ENCODE results near the gene SGIP1.

SGIP1 gene

DNA sequence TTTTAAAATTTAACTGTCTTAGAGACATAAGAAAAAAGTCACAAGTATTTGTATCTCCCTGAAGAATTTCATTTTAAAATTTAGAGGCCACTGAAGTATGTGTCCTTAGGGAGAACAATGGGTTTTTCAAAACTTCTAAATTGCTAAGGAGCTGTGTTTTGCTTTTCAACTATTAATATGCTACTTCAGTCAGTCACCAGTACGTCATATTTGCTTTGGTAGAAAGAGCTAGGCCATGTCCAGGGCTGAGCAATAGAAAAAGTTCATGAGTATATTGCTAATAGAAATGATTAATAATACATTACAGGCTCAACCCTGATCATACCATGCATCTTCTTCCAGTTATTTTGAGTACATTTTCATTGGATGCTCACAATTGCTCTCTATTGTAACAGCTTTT, 1.7 kb upstream of the SGIP1 start:
- no peaks in the 10 kb centered on the region for H3K9me3 Mint-ChIP-seq
- no peak for DNase-seq
- H3K27me3 Mint-ChIP-seq = peaks cover 31% of the 10 kb centered on the region
- CTCF ChIA-PET = no interaction called here
- peak overlapping the region; percentile 4 for H3K4me3 Mint-ChIP-seq
- H3K36me3 Mint-ChIP-seq = no peaks in the 10 kb centered on the region
- no peak overlapping the region for H3K27ac Mint-ChIP-seq
- peaks cover 13% of the 10 kb centered on the region for H3K4me1 Mint-ChIP-seq

DNA sequence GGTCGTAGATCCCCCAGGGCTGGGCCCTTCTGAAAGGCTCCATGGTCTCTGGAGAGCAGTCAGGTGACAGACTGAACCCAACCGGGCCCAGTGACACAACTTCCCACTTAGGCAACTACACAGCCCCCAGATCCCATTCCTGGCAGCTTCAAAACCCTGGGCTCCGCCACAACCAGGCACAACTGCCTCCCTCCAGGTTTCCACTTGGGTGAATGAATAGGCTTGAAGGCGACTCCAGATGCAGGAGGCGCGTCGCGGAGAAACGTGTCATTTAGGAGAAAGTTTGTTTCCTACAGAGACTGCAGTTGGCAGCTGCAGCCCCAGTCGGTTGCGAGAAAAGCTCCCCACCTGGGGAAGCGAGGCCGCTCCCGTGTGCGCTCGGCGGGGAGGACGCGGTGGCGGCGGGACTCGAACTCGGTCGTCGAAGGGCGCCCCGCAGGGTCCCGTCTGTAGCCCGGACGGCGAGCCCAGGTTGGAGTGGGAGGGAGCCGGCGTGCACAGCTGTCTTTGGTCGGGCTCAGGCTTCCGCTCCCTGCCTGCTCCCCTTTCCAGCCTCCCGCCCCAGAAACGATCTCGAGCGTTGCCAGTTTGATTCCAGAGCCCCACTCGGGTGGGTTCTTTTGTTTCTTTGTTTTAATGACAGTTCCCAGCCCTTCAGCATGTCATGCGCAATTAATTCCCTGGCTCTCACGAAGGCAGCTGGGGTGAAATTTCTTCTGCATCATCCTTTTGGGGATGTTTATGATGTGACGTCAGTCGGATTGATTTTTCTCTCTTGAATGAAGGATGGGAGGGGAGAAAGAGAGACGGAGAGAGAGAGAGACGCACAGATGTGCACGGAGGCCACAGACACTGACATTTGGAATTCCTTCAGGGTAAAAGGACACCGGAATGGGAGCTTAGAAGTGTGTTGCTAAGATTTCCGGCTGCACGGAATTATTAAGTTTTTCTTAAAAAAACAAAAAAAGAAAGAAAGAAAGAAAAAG, 862 bp upstream of the SGIP1 start:
- peak overlapping the region; percentile 21 for H3K4me3 Mint-ChIP-seq
- H3K27me3 Mint-ChIP-seq = peaks cover 31% of the 10 kb centered on the region
- CTCF ChIA-PET = interaction anchor here (0.5 kb wide), 1 partner anchor 519 kb away, joined by 4 read pairs; no protein-coding TSS in a partner anchor
- H3K27ac Mint-ChIP-seq = no peak overlapping the region
- H3K36me3 Mint-ChIP-seq = no peaks in the 10 kb centered on the region
- DNase-seq = peak; percentile 23
- peaks cover 13% of the 10 kb centered on the region for H3K4me1 Mint-ChIP-seq
- H3K9me3 Mint-ChIP-seq = no peaks in the 10 kb centered on the region

DNA sequence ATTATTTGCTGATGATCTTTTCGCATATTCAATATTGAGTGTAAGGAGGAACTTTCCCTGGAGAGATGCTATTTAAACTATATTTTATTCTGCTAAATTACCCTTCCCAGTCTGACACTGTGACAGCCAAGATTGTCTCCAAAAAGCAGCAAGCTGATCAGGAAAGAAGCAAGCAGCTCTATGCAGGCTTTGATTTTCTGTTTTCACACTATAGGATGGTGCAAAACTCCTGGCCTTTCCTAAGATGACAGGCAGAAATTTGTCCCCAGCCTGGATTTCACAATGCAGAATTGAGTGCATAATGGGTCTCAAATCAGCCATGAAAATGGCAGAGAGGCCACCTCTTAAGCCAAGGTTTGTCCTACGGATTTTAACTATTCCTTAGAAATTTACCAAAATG, 1.1 kb downstream of the SGIP1 start:
- no peak for DNase-seq
- H3K27me3 Mint-ChIP-seq = peaks cover 38% of the 10 kb centered on the region
- H3K27ac Mint-ChIP-seq = no peak overlapping the region
- CTCF ChIA-PET = no interaction called here
- peaks cover 13% of the 10 kb centered on the region for H3K4me1 Mint-ChIP-seq
- no peak overlapping the region for H3K4me3 Mint-ChIP-seq
- H3K36me3 Mint-ChIP-seq = no peaks in the 10 kb centered on the region
- no peaks in the 10 kb centered on the region for H3K9me3 Mint-ChIP-seq

DNA sequence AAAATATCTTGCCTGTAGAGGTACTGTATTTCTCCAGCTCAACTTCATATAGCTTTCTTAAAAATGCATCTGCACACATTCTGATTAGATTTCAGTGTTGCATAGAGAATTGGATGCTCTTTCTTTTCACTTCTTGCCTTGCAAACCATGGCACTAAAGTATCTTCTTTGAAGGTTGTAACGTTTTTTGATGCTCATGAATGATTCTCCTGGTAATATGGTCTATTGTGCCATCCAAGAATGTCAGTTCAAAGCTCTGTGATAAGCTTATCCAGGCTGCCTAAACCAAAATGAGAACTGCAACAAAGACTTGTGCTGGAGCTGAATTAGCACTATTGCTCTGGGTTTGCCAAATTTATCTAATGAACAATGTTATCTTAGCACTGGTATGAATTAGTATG, 1.9 kb downstream of the SGIP1 start:
- H3K4me1 Mint-ChIP-seq = peaks cover 13% of the 10 kb centered on the region
- DNase-seq = no peak
- H3K4me3 Mint-ChIP-seq = no peak overlapping the region
- no peak overlapping the region for H3K27ac Mint-ChIP-seq
- CTCF ChIA-PET = interaction anchor here (0.8 kb wide), 1 partner anchor 190 kb away, joined by 3 read pairs; no protein-coding TSS in a partner anchor
- no peaks in the 10 kb centered on the region for H3K9me3 Mint-ChIP-seq
- peaks cover 38% of the 10 kb centered on the region for H3K27me3 Mint-ChIP-seq
- H3K36me3 Mint-ChIP-seq = no peaks in the 10 kb centered on the region

DNA sequence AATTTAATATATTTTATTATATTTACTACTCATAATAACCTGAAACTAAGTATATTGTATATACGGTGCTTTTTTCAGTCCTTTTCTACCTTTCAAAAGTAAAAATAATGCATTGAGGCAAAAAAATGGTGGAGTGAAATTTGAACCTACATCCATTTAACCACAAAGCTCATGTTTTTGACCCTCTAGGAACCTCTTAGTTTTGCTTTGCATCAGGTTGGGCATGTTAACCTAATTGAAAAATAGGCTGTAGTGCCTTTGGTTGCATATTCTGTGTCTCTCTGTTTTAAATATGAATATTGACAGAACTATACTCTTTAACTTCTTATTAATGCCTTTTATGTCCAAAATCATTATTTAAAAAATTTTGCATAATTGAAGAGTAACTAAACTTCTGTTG, 3.8 kb downstream of the SGIP1 start:
- no peak overlapping the region for H3K4me3 Mint-ChIP-seq

DNA sequence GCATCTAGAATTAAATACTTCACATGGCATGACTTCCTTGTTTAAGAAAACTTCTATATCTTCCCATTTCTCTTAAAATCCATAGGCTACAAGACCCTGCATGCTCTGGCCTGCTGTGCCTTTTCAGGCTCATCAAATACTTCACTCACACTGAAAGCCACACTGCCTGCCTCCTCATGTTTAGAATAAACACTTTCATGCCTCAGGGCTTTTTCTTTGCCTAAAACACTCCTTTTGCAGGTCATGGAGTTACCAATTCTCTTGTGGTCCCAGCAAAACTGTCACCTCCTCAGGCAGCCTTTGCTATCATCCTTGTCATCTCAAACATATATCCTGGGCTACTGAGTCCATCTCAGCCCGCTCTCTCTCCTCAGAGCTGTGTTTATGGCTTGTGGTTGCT, 5.5 kb downstream of the SGIP1 start:
- Mint-ChIP-seq H3K36me3 (no peaks in the 10 kb centered on the region), H3K4me1 (no peaks in the 10 kb centered on the region), H3K4me3 (no peak overlapping the region), H3K27me3 (peaks cover 11% of the 10 kb centered on the region), H3K27ac (no peak overlapping the region), H3K9me3 (no peaks in the 10 kb centered on the region)
- no peak for DNase-seq
- CTCF ChIA-PET = no interaction called here

More for the DNA sequence above, 3.8 kb downstream of the SGIP1 start:
- peaks cover 29% of the 10 kb centered on the region for H3K27me3 Mint-ChIP-seq
- CTCF ChIA-PET = no interaction called here
- DNase-seq = no peak
- H3K36me3 Mint-ChIP-seq = no peaks in the 10 kb centered on the region
- H3K27ac Mint-ChIP-seq = no peak overlapping the region
- peaks cover 6% of the 10 kb centered on the region for H3K4me1 Mint-ChIP-seq
- H3K9me3 Mint-ChIP-seq = no peaks in the 10 kb centered on the region

DNA sequence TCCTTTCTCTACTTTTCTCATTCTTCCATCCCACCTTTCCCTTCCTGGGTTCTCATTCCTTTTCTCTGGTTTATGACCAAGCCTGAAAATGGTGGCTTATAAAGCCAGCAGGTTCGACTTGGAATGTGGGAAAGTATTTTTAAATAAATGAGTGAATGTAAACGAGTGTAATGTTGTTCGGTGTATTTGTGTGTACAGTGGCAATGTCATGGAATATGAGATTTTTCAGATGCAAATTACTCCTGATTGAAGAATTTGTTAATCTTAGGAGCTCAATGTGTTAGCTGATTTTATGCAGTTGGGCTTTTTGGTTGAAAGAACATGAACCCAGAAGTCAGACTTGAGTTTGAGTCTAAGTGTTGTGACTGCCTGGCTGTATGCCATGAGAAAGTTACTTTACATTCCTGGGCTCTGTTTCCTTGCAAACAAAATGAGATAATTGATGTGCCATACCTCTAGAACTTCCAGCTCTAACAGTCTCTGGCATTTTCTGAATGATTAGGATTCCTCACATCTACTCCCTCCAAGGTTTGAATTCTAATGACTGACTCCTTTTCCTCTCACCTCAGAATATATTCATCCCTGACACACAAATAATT, 6.6 kb downstream of the SGIP1 start:
- Mint-ChIP-seq H3K27me3 (peaks cover 10% of the 10 kb centered on the region), H3K4me3 (no peak overlapping the region), H3K4me1 (no peaks in the 10 kb centered on the region), H3K9me3 (no peaks in the 10 kb centered on the region), H3K27ac (no peak overlapping the region), H3K36me3 (no peaks in the 10 kb centered on the region)
- DNase-seq = no peak
- CTCF ChIA-PET = interaction anchor here (0.6 kb wide), 1 partner anchor 622 kb away, joined by 3 read pairs; no protein-coding TSS in a partner anchor

DNA sequence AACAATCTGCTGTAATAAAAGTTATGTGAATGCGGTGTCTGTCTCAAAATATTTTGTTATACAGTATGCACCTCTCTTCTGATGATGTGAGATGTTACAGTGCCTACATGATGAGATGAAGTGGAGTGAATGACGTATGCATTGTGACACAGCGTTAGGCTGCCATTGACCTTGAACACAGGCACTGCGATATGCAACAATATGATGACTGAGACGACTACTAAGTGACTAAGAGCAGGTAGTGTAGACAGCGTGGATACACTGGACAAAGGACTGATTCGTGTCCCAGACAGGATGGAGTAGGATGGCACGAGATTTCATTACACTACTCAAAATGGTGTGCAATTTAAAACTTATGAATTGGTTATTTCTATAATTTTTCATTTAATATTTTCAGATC, 8.4 kb downstream of the SGIP1 start:
- Mint-ChIP-seq H3K36me3 (no peaks in the 10 kb centered on the region), H3K9me3 (no peaks in the 10 kb centered on the region), H3K4me1 (no peaks in the 10 kb centered on the region), H3K4me3 (no peak overlapping the region), H3K27ac (no peak overlapping the region), H3K27me3 (peaks cover 7% of the 10 kb centered on the region)
- DNase-seq = no peak
- CTCF ChIA-PET = no interaction called here

DNA sequence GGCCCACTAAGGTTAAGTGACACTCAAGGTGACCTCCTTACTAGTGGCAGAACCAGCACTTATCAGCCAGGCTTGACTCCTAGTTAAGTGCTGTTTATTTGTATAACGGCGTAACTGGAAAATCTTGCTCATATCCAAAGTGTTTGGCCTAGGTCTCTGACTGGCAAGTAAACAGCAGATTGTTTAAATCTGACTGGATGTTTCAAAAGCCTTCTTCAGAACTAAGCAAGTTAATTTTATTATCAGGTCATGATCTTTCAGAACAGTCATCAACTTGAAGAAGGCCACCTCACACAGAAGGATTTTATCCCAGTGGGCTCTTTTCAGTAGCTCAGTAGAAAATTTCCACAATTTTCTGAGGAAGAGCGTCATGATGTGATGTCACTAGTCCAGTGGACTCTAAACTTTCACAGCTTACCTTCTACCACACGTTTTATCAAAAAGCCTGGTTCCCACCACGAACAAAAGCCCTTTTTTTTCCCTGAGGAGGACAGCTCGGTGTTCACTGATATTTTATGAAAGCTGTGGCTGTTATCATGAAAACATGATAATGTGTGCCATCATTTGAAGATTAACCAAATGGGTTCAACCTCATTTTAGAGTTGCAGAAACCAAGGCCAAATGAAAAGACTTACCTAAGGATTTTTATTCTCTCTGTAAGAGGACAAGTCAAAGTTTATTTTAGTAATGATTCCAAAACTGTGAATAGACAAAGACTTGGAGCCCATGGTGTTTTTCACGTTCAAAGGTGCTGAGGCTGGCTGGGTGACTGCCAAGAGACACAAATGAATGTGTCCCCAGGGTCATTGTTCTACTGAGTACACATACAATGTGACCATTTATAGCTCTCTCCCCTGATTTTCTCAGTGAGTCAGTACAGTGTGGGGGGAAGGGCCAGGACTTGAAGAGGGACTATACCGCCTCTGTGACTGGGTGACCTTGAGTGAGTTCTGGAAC, 9.1 kb downstream of the SGIP1 start:
- Mint-ChIP-seq H3K36me3 (no peaks in the 10 kb centered on the region), H3K27ac (no peak overlapping the region), H3K27me3 (peaks cover 7% of the 10 kb centered on the region), H3K4me1 (no peaks in the 10 kb centered on the region), H3K4me3 (no peak overlapping the region), H3K9me3 (no peaks in the 10 kb centered on the region)
- no peak for DNase-seq
- CTCF ChIA-PET = interaction anchor here (1.1 kb wide), 1 partner anchor 39 kb away, joined by 3 read pairs; no protein-coding TSS in a partner anchor

DNA sequence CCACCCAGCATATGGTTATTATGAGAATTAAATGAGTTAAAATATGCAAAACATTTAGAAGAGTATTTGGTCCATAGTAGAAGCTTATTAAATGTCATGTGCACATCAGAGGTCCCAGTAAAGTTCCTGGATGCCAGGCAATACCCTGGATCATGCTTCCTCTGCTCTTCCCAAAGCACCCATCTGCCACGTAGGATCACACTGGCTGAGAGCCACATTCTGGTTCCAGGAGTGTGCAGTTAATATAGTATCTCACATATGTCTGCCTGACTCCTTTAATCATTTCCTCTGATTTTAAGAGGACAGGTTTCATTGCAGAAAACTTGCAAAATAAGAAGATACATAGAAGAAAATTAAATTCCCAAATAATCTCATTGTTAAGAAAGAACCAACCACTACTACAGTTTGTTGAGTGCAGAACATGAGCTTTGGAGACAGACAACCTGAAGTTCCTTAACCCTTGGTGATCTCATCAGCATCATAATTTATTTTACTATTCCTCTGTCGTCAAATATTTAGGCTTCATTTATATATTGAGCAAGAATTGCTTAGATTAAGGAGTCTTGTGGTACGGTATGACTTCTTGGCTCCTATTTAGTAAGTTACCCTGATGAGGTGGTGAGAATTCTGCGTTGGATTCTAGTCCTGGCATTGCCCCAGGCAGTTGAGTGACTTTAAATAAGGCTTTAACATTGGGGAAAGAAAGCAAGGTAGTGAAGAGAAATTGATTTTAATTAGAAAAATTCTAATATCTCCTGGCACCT, 12.3 kb downstream of the SGIP1 start:
- no peak overlapping the region for H3K27ac Mint-ChIP-seq
- no peak overlapping the region for H3K4me3 Mint-ChIP-seq
- DNase-seq = no peak
- no peaks in the 10 kb centered on the region for H3K4me1 Mint-ChIP-seq
- H3K27me3 Mint-ChIP-seq = no peaks in the 10 kb centered on the region
- H3K36me3 Mint-ChIP-seq = no peaks in the 10 kb centered on the region
- CTCF ChIA-PET = no interaction called here
- no peaks in the 10 kb centered on the region for H3K9me3 Mint-ChIP-seq

DNA sequence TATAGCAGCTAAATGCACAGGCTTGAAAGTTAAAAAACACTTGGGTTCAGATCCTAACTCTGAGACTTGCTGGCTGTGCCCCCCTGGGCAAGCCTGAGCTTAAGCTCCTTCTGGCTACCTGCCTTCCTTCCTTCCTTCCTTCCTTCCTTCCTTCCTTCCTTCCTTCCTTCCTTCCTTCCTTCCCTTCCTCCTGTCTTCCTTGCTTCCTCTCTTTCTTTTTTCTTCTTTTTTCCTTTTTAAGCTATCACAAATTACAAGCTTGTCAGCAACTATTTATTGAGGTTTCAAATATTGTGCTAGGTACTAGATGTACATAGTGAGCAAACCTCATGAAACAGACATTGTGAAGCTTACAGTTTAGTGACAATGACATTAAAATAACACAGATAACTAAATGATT, 15.1 kb downstream of the SGIP1 start:
- Mint-ChIP-seq H3K9me3 (no peaks in the 10 kb centered on the region), H3K4me3 (no peak overlapping the region), H3K4me1 (no peaks in the 10 kb centered on the region), H3K27ac (no peak overlapping the region), H3K27me3 (peaks cover 7% of the 10 kb centered on the region), H3K36me3 (no peaks in the 10 kb centered on the region)
- DNase-seq = no peak
- CTCF ChIA-PET = no interaction called here

DNA sequence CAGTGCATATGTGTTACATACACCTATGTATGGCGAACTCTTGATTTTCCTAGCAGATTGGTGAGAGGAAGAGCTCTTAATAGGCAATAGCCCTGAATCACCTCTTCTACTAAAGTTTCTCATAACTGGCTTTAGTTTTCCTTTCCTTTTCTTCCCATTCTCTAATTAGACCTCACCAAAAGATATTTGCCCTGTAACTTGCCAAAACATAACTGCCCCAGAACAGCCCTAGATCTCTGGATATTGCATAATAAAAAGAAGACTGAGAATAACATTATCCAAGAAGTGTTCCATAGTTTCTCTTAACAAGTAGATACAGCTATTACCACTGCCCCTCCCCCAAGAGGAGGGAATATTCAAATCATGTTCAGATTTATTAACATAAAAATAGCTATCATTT, 16.3 kb downstream of the SGIP1 start:
- H3K27me3 Mint-ChIP-seq = peaks cover 7% of the 10 kb centered on the region
- H3K27ac Mint-ChIP-seq = no peak overlapping the region
- H3K36me3 Mint-ChIP-seq = no peaks in the 10 kb centered on the region
- CTCF ChIA-PET = no interaction called here
- H3K4me1 Mint-ChIP-seq = no peaks in the 10 kb centered on the region
- H3K4me3 Mint-ChIP-seq = no peak overlapping the region
- no peaks in the 10 kb centered on the region for H3K9me3 Mint-ChIP-seq
- no peak for DNase-seq

DNA sequence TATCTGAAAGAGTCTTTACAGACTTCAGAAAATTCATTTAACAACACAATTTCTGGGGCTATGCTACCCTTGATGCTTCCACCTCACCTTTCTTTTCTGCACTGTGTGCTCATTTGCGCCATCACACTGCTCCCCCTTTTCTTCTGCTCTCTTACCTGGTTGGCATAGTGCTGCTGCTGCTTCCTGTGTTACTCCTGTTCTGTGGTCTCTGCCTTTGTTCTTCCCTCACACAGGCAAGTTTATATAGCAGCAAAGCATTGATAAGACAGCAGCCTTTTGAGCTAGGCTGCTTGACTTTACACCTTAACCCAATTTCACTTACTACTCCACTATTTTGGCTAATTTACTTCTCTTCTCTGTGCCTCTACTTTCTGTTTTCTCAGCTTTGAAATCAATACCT, 18.3 kb downstream of the SGIP1 start:
- no peaks in the 10 kb centered on the region for H3K9me3 Mint-ChIP-seq
- no peak for DNase-seq
- no peak overlapping the region for H3K27ac Mint-ChIP-seq
- peaks cover 12% of the 10 kb centered on the region for H3K27me3 Mint-ChIP-seq
- CTCF ChIA-PET = no interaction called here
- H3K4me1 Mint-ChIP-seq = no peaks in the 10 kb centered on the region
- H3K4me3 Mint-ChIP-seq = no peak overlapping the region
- H3K36me3 Mint-ChIP-seq = no peaks in the 10 kb centered on the region

All from activated naive CD4-positive, alpha-beta T cell treated with anti-CD3 and anti-CD28 coated beads, Interleukin-2, amount 10 ng/mL, durations not matched to agents 7 days and 5 days (primary cell).